Mesothelial cell of epicardium (in vitro differentiated cells): Measurements from ENCODE around the gene KCNC3. TPM values are rescaled to one million over a fixed set of nuclear protein-coding genes. Genes with fewer than 3 reads are reported as not detected.

Source experiments
- DNase-seq, 2 experiments: peaks; one replicate each; pipeline ENCODE4 v3.0.0; 2021; ENCODE audit warnings: low spot score in 2 of 2; ENCODE audit not compliant: unreplicated experiment in 2 of 2
- H3K27ac Mint-ChIP-seq: 2 replicates; pipeline ENCODE4 v1.8.0; 2021; ENCODE audit warnings: mixed read lengths
- H3K27me3 Mint-ChIP-seq: 2 replicates; pipeline ENCODE4 v1.8.0; 2021; ENCODE audit warnings: low read depth, mixed read lengths
- H3K36me3 Mint-ChIP-seq: 2 replicates; pipeline ENCODE4 v1.8.0; 2021; ENCODE audit warnings: mixed read lengths
- H3K4me1 Mint-ChIP-seq: 2 replicates; pipeline ENCODE4 v1.8.0; 2021; ENCODE audit warnings: mixed read lengths
- H3K4me3 Mint-ChIP-seq: 2 replicates; pipeline ENCODE4 v1.8.0; 2021; ENCODE audit warnings: mild to moderate bottlenecking, moderate library complexity, mixed read lengths
- H3K9me3 Mint-ChIP-seq: 2 replicates; pipeline ENCODE4 v1.8.0; 2021; ENCODE audit warnings: mixed read lengths
- CTCF ChIP-seq: fragments of 200-600 bp; sonication (generic); IDR thresholded peaks from one replicate; pipeline ENCODE4 v1.5.0; 2021; ENCODE audit warnings: antibody characterized with exemption; ENCODE audit not compliant: unreplicated experiment
- total RNA-seq: library from RNA; stranded (reverse); gene quantifications from 3 replicates; pipeline ENCODE4 v1.2.1, GENCODE V29; 2021

The KCNC3 gene
- total RNA-seq, 1 donor from 2014 or later, result 54.4 TPM

DNA sequence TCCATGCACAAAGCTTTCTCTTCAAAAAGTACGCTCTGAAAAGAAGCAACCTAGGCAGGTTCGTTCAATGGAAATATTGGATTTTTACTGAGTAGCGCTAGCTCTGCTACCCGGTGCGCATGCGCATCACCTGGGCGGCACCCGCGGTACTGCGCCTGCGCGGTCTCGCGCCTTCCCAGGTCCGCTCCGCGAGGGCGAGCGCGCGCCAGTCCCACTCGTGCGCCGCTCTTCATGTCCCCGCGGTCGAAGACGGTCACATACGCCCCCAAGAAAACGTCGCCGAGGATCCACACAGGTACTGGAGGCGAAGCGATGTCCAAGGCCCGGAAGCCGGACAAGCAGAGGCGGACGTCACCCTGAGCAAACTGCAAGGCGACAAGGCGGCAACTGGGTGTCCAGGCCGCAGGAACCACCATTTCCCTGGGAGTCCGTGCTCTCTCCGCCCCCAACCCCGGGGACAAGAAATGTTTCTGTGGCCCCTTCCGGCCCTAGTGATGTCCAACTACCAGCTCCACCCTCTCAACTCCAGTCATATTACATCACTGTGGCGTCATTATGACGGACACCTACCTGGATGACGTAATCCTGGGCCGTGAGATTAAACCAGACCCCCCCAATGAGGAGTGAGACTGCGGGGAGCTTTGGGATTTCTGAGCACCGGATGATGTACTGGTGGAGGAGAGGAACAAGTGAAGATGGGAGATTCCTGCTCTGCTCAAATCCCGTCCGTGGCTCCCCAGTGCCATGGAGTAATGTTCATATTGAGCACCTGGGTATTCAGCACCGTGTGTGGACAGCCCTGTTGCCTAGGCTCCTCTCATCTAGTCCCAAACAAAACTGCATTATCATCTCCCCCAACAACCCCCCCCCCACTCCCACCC lies 4.8 kb upstream of the KCNC3 start:
- Mint-ChIP-seq H3K27me3 (peaks cover 24% of the 10 kb centered on the region), H3K4me3 (peak overlapping the region; percentile 80), H3K36me3 (peaks cover 18% of the 10 kb centered on the region), H3K9me3 (peaks cover 13% of the 10 kb centered on the region), H3K27ac (peak overlapping the region; percentile 100), H3K4me1 (peaks cover 32% of the 10 kb centered on the region)
- DNase-seq, result peak; percentile 77 to 95
- TF ChIP-seq CTCF, result no peak

DNA sequence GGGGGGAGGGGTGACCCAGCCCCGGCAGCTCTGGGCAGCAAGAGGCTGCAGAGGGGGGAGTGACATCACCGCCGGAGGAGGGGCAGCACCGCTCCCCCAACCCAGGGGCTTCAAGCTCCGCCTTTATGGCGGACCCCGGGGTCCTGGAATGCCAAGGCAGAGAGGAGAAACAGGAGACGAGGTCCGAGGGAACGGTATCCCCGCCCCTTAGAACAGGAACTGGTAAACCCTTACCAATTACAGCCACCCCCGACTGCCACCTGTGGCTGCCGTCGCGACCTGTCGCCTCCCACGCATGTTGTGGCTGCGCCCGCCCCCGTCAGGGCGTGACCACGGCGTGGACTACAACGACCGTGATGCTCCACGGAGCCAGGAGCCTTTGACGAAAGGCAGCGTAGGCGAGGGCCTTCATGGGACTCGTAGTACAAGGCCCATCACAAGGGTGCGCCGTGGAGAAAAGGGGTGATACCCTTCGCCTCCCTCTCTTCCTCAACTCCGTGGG lies 4.1 kb upstream of the KCNC3 start:
- peak overlapping the region; percentile 80 for H3K4me3 Mint-ChIP-seq
- H3K27me3 Mint-ChIP-seq, result peaks cover 24% of the 10 kb centered on the region
- H3K9me3 Mint-ChIP-seq, result peaks cover 13% of the 10 kb centered on the region
- peak; percentile 77 to 90 for DNase-seq
- no peak for TF ChIP-seq CTCF
- H3K4me1 Mint-ChIP-seq, result peaks cover 32% of the 10 kb centered on the region
- peaks cover 15% of the 10 kb centered on the region for H3K36me3 Mint-ChIP-seq
- peak overlapping the region; percentile 100 for H3K27ac Mint-ChIP-seq

- peak; percentile 59 to 77 for DNase-seq
- Mint-ChIP-seq H3K4me1 (peaks cover 37% of the 10 kb centered on the region), H3K4me3 (peak overlapping the region; percentile 80), H3K27me3 (peaks cover 29% of the 10 kb centered on the region), H3K9me3 (peaks cover 13% of the 10 kb centered on the region), H3K36me3 (peaks cover 9% of the 10 kb centered on the region), H3K27ac (peak overlapping the region; percentile 100)
- TF ChIP-seq CTCF, result no peak
These were observed 3.3 kb upstream of the KCNC3 start for GRCh38 chr19:50332244-50333038.

DNA sequence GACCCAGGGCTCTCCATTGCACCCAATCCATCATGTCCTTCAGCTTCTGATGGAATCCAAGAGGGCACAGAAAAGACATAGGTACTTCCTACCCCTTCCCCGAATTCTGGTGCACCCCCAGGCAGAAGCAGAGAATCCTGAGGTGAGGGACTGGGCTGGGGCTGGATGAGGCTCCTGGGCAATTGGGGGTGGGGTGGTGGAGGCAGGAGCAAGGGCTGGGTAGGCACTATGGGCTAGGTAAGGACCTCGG lies 2.7 kb upstream of the KCNC3 start:
- Mint-ChIP-seq H3K36me3 (peaks cover 4% of the 10 kb centered on the region), H3K4me1 (peaks cover 42% of the 10 kb centered on the region), H3K27me3 (peaks cover 35% of the 10 kb centered on the region), H3K27ac (peak overlapping the region; percentile 100), H3K4me3 (peak overlapping the region; percentile 80), H3K9me3 (peaks cover 10% of the 10 kb centered on the region)
- TF ChIP-seq CTCF, result no peak
- DNase-seq, result no peak

- peak overlapping the region; percentile 100 for H3K27ac Mint-ChIP-seq
- H3K4me3 Mint-ChIP-seq, result peak overlapping the region; percentile 80
- DNase-seq, result no peak
- peaks cover 3% of the 10 kb centered on the region for H3K36me3 Mint-ChIP-seq
- H3K27me3 Mint-ChIP-seq, result peaks cover 40% of the 10 kb centered on the region
- peaks cover 10% of the 10 kb centered on the region for H3K9me3 Mint-ChIP-seq
- peaks cover 47% of the 10 kb centered on the region for H3K4me1 Mint-ChIP-seq
- no peak for TF ChIP-seq CTCF
These were observed 2.2 kb upstream of the KCNC3 start for GRCh38 chr19:50331221-50331993.
